K562 (cell line): ENCODE data around the gene DGCR6L. TPM values are rescaled to one million over a fixed set of nuclear protein-coding genes. Genes with fewer than 3 reads are reported as not detected.

Source experiments
- BHLHE40 ChIP-seq: IDR thresholded peaks from 2 replicates; pipeline ENCODE4 v1.6.1; 2011; ENCODE audit warnings: low read length, improper control_type of control experiment
- DNMT1 ChIP-seq: fragments of 450-650 bp; IDR thresholded peaks from 2 replicates; pipeline ENCODE4 v1.6.1; 2016; ENCODE audit warnings: antibody characterized with exemption, mild to moderate bottlenecking
- FOXP1 ChIP-seq: sonication (generic); formaldehyde crosslinking; IDR thresholded peaks from 2 replicates; pipeline ENCODE4 v1.8.0; 2022; ENCODE audit warnings: mild to moderate bottlenecking, missing genetic modification reagents
- HDAC8 ChIP-seq: fragments of 450-650 bp; IDR thresholded peaks from 2 replicates; pipeline ENCODE4 v1.6.1; 2016; ENCODE audit warnings: mild to moderate bottlenecking, missing genetic modification characterization, moderate library complexity, missing compliant biosample characterization
- HNRNPL ChIP-seq: fragments of 200-400 bp; formaldehyde crosslinking; IDR thresholded peaks from 2 replicates; pipeline ENCODE4 v1.6.1; 2017; ENCODE audit warnings: low read depth, mild to moderate bottlenecking, low read length
- IRF2 ChIP-seq: sonication (generic); formaldehyde crosslinking; IDR thresholded peaks from 2 replicates; pipeline ENCODE4 v1.8.1; 2022; ENCODE audit warnings: mild to moderate bottlenecking, missing genetic modification reagents
- PTTG1 ChIP-seq: fragments of 450-650 bp; IDR thresholded peaks from 2 replicates; pipeline ENCODE4 v1.6.1; 2016; ENCODE audit warnings: low read depth, mild to moderate bottlenecking, missing genetic modification characterization, missing compliant biosample characterization
- RFX1 ChIP-seq: fragments of 450-650 bp; IDR thresholded peaks from 2 replicates; pipeline ENCODE4 v1.6.1; 2016; ENCODE audit warnings: mild to moderate bottlenecking, moderate library complexity
- SP2 ChIP-seq: IDR thresholded peaks from 2 replicates; pipeline ENCODE4 v1.6.1; 2011; ENCODE audit warnings: mild to moderate bottlenecking, low read depth, low read length, moderate library complexity; ENCODE audit not compliant: poor library complexity, severe bottlenecking; ENCODE audit errors: extremely low read depth
- STAG1 ChIP-seq: sonication (generic); formaldehyde crosslinking; IDR thresholded peaks from 2 replicates; pipeline ENCODE4 v1.5.0; 2020; ENCODE audit warnings: missing genetic modification reagents, borderline replicate concordance
- TCFL5 ChIP-seq: fragments of 250-450 bp; sonication (Bioruptor Pico); conservative IDR thresholded peaks from 2 replicates; pipeline ENCODE4 v1.6.1; 2021; ENCODE audit warnings: mild to moderate bottlenecking, moderate library complexity, matching md5 sums
- ZBTB1 ChIP-seq: sonication (generic); formaldehyde crosslinking; IDR thresholded peaks from 2 replicates; pipeline ENCODE4 v1.8.1; 2023; ENCODE audit warnings: missing genetic modification reagents, low read depth, mild to moderate bottlenecking, borderline replicate concordance
- ZNF184 ChIP-seq: sonication (generic); formaldehyde crosslinking; IDR thresholded peaks from 2 replicates; pipeline ENCODE4 v1.5.0; 2020; ENCODE audit warnings: missing genetic modification reagents
- ZNF23 ChIP-seq: fragments of 250-450 bp; sonication (Bioruptor Pico); IDR thresholded peaks from 2 replicates; pipeline ENCODE4 v1.4.0; 2020; ENCODE audit warnings: mild to moderate bottlenecking
- polyA plus RNA-seq, 8 experiments: library from polyadenylated mRNA; depleted of rRNA in 4 of 8; stranded (reverse) in 5 of 8; unstranded in 3 of 8; fragments of >200 nt; fragmentation: Nextera tagmentation in 2 of 8; fragmentation: Illumina TruSeq in 1 of 8; extraction: Ambion mirVana in 2 of 8; extraction: Trizol in 1 of 8; gene quantifications; 2 replicates each; pipeline versions ENCODE4 v1.2.1 to v1.2.3, GENCODE V29; 2011 to 2014; ENCODE audit warnings: inconsistent platforms in 1 of 8, missing spikeins in 1 of 8
- total RNA-seq, 7 experiments: library from RNA; depleted of rRNA in 6 of 7; stranded (reverse); fragments of >200 nt in 6 of 7; fragmentation: Illumina TruSeq in 2 of 7; extraction: Trizol in 2 of 7; gene quantifications; 2 replicates each; pipeline versions ENCODE4 v1.2.1 to v1.2.3, GENCODE V29; 2011 to 2021; ENCODE audit warnings: low replicate concordance in 1 of 7
- TF ChIP-seq, protein P1 (sequence below): fragments of 450-650 bp; IDR thresholded peaks from 2 replicates; pipeline ENCODE4 v1.6.1; 2016
- TF ChIP-seq, protein P2 (sequence below): fragments of 450-650 bp; IDR thresholded peaks from 2 replicates; pipeline ENCODE4 v1.6.1; 2017; ENCODE audit warnings: antibody characterized with exemption, mild to moderate bottlenecking
- TF ChIP-seq, protein P3 (sequence below): fragments of 250-450 bp; sonication (Bioruptor Pico); IDR thresholded peaks from 2 replicates; pipeline ENCODE4 v1.5.0; 2021
- TF ChIP-seq, protein P4 (sequence below), 3 experiments: fragments of 200-800 bp in 1 of 3; fragments of 250-450 bp in 1 of 3; fragments of 450-650 bp in 1 of 3; sonication (Bioruptor Pico) in 1 of 3; sonication (Bioruptor generic) in 1 of 3; formaldehyde crosslinking in 1 of 3; IDR thresholded peaks; 2 replicates each; pipeline versions ENCODE4 v1.6.1 to v1.8.0; 2016 to 2022; ENCODE audit warnings: mild to moderate bottlenecking in 2 of 3, missing genetic modification characterization in 2 of 3, missing compliant biosample characterization in 1 of 3, moderate library complexity in 1 of 3

Gene DGCR6L
- total and polyA plus RNA-seq, 9 of the 15 experiments (the other 6 are each of a cell fraction or from before 2014, with no cell fraction given): 3.6 to 151 (median 51.0) TPM

DNA sequence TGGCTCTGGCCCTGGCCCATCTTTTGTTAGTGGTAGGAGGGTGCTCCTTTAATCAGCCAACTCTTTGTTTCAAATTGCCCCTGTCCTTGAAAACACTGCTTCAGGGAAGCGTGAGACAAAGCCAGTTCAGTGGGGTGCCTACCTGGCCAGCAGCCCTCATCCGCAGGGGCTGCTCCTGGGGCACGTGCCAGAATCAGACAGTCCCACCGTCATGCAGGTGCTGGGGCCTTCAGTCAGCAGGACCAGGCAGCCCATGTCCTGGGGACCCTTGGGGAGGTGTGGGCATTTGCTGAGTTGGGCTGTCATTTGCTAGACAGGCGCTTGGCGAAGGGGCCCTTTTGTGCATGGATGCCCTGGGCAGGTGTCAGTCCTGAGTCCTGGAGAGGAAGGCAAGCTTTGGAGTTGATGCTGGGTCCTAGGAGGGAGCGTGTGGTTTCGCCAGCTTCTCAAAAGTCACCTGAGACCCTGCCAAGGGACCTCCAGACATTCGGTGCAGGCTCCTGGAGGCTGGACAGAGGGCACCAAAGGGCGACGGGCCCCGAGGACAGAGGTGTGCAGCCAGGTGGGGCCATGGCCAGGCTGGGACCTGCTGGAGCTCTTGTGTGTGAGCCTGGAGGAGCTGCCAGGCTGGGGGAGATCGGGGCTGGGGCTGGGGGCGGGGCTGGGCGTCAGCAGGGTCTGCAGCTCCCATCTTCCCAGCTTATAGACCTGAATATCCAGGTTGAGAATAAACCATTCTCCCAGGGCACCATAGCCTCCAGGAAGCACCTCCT lies 36.8 kb downstream of the DGCR6L start (continued):
- TF ChIP-seq, protein P1, sequence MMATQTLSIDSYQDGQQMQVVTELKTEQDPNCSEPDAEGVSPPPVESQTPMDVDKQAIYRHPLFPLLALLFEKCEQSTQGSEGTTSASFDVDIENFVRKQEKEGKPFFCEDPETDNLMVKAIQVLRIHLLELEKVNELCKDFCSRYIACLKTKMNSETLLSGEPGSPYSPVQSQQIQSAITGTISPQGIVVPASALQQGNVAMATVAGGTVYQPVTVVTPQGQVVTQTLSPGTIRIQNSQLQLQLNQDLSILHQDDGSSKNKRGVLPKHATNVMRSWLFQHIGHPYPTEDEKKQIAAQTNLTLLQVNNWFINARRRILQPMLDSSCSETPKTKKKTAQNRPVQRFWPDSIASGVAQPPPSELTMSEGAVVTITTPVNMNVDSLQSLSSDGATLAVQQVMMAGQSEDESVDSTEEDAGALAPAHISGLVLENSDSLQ: no peak
- TF ChIP-seq ZBTB1 (CRISPR knock-in tag) (0 out of 2 replicates have a peak, but pooled peaks have one; percentile 16), PTTG1 (tag) (no peak), ZNF184 (CRISPR knock-in tag) (0 out of 2 replicates have a peak, but pooled peaks have one; percentile 14), TCFL5 (CRISPR knock-in tag) (no peak), BHLHE40 (peak; percentile 42; the same call in 1 of the 2 replicates), DNMT1 (no peak), RFX1 (no peak), SP2 (no peak), STAG1 (CRISPR knock-in tag) (no peak), HNRNPL (no peak), HDAC8 (tag) (no peak), FOXP1 (CRISPR knock-in tag) (no peak), ZNF23 (CRISPR knock-in tag) (no peak), IRF2 (CRISPR knock-in tag) (0 out of 2 replicates have a peak, but pooled peaks have one; percentile 25)
- TF ChIP-seq, protein P2, sequence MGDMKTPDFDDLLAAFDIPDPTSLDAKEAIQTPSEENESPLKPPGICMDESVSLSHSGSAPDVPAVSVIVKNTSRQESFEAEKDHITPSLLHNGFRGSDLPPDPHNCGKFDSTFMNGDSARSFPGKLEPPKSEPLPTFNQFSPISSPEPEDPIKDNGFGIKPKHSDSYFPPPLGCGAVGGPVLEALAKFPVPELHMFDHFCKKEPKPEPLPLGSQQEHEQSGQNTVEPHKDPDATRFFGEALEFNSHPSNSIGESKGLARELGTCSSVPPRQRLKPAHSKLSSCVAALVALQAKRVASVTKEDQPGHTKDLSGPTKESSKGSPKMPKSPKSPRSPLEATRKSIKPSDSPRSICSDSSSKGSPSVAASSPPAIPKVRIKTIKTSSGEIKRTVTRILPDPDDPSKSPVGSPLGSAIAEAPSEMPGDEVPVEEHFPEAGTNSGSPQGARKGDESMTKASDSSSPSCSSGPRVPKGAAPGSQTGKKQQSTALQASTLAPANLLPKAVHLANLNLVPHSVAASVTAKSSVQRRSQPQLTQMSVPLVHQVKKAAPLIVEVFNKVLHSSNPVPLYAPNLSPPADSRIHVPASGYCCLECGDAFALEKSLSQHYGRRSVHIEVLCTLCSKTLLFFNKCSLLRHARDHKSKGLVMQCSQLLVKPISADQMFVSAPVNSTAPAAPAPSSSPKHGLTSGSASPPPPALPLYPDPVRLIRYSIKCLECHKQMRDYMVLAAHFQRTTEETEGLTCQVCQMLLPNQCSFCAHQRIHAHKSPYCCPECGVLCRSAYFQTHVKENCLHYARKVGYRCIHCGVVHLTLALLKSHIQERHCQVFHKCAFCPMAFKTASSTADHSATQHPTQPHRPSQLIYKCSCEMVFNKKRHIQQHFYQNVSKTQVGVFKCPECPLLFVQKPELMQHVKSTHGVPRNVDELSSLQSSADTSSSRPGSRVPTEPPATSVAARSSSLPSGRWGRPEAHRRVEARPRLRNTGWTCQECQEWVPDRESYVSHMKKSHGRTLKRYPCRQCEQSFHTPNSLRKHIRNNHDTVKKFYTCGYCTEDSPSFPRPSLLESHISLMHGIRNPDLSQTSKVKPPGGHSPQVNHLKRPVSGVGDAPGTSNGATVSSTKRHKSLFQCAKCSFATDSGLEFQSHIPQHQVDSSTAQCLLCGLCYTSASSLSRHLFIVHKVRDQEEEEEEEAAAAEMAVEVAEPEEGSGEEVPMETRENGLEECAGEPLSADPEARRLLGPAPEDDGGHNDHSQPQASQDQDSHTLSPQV: no peak
- TF ChIP-seq, protein P3, sequence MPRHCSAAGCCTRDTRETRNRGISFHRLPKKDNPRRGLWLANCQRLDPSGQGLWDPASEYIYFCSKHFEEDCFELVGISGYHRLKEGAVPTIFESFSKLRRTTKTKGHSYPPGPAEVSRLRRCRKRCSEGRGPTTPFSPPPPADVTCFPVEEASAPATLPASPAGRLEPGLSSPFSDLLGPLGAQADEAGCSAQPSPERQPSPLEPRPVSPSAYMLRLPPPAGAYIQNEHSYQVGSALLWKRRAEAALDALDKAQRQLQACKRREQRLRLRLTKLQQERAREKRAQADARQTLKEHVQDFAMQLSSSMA (CRISPR knock-in tag): no peak
- TF ChIP-seq, protein P4, sequence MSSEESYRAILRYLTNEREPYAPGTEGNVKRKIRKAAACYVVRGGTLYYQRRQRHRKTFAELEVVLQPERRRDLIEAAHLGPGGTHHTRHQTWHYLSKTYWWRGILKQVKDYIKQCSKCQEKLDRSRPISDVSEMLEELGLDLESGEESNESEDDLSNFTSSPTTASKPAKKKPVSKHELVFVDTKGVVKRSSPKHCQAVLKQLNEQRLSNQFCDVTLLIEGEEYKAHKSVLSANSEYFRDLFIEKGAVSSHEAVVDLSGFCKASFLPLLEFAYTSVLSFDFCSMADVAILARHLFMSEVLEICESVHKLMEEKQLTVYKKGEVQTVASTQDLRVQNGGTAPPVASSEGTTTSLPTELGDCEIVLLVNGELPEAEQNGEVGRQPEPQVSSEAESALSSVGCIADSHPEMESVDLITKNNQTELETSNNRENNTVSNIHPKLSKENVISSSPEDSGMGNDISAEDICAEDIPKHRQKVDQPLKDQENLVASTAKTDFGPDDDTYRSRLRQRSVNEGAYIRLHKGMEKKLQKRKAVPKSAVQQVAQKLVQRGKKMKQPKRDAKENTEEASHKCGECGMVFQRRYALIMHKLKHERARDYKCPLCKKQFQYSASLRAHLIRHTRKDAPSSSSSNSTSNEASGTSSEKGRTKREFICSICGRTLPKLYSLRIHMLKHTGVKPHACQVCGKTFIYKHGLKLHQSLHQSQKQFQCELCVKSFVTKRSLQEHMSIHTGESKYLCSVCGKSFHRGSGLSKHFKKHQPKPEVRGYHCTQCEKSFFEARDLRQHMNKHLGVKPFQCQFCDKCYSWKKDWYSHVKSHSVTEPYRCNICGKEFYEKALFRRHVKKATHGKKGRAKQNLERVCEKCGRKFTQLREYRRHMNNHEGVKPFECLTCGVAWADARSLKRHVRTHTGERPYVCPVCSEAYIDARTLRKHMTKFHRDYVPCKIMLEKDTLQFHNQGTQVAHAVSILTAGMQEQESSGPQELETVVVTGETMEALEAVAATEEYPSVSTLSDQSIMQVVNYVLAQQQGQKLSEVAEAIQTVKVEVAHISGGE (CRISPR knock-in tag; IDR thresholded peaks at IDR 0.05): peak in 1 of 3 experiments; percentile 9; a peak in 1 of 6 replicates
